ENCODE measurements around the gene OBP2A.
"Not testable (repeated sequence)": the region's sequence is repeated elsewhere in the genome, so short reads cannot be mapped to it uniquely, and the experiment has no call there.

OBP2A gene

DNA sequence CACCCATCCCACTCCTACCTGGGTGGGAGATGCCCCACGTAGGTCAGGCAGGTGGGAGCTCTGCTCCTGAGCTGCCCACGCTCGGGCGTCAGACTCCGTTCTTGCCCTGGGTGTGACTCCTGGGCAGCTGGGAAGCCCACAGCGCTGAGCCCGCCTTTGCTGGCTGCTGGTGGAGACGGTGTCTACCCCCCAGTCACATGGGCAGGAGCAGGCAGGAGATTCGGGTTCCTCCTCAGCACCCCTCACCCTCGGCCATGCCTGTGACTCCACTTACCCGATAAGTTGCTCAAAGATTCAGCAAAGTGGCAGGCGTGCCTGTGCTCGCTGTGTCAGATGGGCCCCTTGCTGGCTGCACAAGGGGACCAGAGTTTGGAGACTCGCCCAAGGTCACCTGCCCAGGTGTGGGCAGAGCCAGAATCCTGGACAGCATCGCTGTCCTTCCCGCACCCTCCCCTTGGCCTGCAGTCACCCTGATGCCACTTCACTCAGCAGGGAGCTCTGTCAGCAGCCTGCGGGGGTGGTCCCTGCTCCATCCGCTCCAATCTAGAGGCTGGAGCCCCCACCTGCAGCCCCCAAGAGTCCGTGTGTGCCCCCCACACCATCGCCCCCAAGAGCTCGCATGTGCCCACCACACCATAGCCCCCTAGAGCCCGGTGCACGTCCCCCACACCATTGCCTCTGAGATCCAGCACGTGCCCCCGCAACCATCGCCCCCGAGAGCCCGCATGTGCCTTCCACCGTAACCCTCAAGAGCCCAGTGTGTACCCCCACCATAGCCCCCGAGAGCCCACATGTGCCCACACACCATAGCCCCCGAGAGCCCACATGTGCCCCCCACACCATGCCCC, 20.5 kb upstream of the OBP2A start:
- no peak for FAIRE-seq
- DNase-seq (ENCODE audit: insufficient read length, low spot score) = no peak

DNA sequence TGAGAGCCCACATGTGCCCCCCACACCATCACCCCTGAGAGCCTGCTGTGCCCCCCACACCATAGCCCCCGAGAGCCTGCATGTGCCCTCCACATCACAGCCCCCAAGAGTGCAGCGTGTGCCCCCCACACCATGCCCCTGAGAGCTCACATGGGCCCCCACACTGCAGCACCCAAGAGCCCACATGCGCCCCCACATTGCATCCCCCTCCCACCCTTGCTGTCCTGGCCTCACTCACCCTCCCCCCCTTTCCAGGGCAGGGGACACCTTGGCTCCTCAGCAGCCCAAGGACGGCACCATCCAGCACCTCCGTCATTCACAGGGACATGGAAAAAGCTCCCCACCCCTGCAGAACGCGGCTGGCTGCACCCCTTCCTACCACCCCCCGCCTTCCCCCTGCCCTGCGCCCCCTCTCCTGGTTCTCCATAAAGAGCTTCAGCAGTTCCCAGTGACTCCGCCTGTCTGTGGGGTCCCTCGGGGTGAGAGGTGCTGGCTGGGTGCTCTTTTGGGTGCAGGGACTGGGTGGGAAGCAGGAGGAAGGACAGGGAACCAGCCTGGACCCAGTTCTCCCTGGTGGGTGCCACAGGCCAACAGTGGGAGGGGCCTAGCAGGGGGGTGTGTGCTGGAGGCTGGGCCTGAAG, 19.7 kb upstream of the OBP2A start:
- DNase-seq (ENCODE audit: insufficient read length, low spot score) = no peak
- FAIRE-seq = no peak

DNA sequence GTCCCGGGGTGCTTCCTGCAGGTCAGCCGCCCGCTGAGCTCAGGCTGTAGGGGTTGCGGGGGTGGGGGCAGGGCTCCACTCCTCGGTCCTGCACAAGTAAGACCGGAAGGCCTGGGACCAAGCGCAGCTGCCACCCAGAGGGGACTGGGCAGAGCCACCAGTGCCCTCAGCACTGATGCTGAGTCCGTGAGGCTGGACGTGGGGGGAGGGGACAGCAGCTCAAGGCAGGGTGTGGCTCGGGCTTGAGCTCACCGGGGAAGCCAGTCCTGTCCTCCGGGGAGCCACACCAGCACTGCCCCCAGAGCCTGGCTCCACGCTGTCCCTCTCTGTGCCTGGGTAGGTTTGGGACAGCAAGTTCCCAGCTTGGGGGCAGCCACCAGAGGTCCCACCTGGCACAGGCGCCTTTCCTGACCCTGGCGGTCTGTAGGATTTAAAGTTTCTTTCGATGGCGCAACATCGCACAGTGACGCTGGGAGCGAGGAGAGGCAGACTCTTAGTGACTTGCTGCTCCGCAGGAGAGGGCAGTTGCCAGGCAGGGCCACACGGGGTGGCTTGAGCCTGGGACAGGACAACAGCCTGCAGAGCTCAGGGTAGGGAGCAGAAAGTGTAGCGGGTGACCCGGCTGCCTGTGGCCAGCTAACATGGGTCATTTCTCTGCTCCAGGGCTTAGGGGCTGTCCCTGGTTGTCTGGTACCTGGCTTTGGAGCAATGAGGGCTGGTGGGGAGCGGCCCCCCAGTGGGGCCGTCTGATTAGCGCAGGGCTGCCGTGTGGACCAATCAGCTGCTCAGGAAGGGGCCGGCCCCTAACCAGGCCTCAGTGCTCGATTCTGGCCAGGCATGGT, 19.0 kb upstream of the OBP2A start:
- no peak for FAIRE-seq
- DNase-seq (ENCODE audit: insufficient read length, low spot score) = no peak

DNA sequence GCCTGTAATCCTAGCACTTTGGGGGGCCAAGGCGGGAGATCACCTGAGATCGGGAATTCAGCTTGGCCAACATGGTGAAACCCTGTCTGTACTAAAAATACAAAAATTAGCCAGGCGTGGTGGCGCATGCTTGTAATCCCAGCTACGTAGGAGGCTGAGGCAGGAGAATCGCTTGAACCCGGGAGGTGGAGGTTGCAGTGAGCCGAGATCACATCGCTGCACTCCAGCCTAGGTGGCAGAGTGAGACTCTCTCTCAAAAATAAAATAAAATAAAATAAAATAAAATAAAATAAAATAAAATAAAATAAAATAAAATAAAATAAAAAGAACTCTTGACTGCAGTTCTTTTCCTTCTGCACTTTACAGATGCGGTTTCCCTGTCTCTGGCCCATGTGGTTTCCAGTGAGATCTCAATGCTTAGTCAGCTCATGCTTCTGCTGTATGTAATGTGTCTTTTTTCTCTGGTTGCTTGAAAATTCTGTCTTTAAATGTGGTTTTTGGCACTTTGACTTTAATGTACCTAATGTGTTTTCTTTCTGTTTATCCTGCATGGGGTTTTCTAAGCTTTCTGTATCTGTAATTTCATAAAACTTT, 17.0 kb upstream of the OBP2A start:
- FAIRE-seq; DNase-seq (ENCODE audit: insufficient read length, low spot score): not testable (repeated sequence)

DNA sequence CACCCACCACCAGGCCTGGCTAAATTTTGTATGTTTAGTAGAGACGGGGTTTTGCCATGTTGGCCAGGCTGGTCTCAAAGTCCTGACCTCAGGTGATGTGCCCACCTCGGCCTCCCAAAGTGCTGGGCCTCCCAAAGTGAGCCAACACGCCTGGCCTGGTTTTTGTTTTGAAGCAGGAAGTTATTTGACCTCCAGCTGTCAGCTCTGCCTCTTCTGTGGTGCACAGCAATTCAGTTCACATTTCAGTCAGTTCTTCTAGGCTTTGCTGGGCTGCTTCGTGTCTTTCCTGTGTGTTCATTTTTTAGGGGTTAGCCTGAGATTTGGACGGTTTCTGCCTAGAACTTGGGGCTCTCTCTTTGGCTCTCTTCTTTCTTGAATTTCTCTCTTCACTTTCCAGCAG, 15.8 kb upstream of the OBP2A start:
- no peak for FAIRE-seq
- no peak for DNase-seq (ENCODE audit: insufficient read length, low spot score)

DNA sequence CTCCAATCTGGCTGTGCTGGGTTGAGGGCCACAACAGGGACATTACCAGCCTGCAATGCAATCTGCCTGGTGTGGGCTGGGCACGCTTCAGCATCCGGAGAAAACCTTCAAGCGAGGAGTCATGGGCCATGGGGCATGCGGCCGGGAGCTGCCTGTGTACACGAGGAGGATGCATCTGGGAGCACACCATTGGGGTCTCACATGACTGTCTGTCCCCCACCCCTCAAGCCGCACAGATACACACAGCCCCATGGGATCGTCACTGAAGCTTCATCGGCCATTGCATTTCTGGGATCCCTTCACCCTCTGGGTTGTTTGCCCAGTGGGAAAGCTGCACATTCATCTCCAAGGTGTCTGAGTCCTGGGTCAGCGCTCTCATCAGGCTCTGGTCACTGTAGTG, 14.8 kb upstream of the OBP2A start:
- DNase-seq (ENCODE audit: insufficient read length, low spot score) (no peak), FAIRE-seq (no peak)

DNA sequence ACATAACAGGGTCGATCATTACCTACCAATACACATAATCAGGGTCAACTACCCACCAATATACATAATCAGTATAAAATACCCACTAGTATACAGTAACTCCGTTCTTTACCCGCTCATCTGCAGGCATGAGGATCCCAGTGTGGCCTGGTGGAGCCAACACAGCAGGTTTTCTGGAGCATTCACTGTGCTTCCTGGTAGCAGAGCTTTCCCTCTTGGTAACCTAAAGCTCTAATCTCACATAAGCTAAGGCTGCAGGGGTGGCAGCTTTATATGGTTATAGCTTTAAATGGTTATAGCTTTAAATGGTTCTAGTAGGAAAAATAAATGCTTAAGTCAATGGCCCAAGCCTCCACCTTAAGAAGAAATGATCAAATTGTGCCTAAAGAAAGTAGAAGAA, 12.8 kb upstream of the OBP2A start:
- DNase-seq (ENCODE audit: insufficient read length, low spot score) (no peak), FAIRE-seq (no peak)

DNA sequence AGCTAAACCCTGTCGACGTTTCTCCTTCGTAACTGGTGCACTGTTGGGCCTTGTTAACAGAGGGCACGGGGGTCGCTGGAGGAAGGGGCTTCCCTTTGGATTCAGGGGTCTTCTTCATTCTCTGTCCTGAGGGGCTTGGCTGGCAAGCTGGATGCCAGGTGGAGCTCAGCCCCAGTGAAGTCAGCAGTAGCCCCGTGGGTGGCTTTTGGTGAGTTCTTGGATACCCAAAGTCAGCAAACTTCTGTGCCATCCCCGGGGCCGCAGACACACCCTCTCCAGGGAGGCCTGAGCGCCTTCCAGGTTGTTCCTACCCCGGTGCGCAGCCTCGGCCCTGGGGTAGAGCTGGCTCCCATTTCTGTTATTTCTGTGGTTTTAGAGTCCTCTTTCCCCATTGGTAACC, 12.3 kb upstream of the OBP2A start:
- DNase-seq (ENCODE audit: insufficient read length, low spot score) (no peak), FAIRE-seq (no peak)

DNA sequence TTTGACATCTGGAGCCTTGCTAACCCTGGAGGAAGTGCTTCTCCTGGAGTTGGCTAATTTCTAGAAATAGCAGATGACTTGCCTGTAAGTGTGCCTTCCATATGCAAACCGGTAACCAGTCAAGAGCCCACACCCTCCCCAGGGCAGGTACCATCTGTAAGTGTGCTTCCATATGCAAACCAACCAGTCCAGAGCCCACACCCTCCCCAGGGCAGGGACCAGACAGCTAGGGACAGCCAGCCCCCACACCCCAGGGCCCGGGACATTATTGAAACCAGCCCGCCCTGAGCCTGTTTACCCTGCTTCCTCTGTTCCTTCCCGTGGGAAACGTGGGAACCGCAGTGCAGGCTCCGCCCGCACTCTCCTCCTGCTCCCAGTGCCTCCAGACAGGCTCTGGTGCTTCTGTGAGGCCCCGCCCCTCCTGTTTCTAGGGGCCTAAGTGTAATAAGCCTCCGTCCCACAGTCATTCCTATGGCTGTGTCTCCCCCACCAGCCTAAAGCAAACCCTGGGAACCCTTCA, 11.7 kb upstream of the OBP2A start:
- not testable (repeated sequence) for DNase-seq (ENCODE audit: insufficient read length, low spot score)

DNA sequence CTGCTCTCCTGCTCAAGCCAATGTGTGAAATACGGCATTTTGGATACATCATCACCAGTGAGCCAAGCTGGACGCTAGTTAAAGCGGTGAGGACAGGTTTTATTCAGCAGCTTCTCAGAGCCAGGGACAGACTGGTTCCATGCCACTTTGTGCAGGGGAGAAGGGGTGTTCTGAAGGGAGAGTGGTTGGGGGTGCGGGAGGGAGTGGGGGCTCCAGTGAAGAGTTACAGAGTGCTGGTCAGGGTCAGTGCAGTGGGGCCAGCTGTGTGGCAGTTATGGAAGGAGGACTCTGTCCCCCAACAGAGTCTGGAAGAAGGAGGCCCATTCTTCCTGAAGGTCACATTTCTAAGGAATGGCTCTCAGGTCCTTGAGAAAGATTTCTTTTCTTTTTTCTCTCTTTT, 11.1 kb upstream of the OBP2A start:
- not testable (repeated sequence) for DNase-seq (ENCODE audit: insufficient read length, low spot score); FAIRE-seq

More for the DNA sequence above, 11.7 kb upstream of the OBP2A start:
- not testable (repeated sequence) for FAIRE-seq

DNA sequence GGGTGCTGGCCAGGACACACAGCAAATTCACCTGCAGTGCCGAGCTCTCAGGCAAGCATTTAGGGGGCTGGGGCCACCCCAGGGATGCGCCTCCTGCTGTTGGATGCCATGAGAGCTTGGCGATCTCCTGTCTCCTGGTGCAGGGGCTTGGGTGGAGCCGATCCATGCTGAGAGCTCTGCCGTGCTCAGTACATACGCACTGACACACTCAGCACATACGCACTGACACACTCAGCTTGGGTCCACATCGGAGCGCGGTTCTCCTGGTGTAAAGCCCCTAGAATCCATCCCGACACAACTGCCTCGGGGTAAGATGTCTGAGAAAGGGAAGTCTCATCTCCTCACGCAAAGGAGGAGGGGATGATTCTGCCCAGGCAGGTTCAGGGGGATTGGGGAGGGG, 10.3 kb upstream of the OBP2A start:
- not testable (repeated sequence) for DNase-seq (ENCODE audit: insufficient read length, low spot score); FAIRE-seq

DNA sequence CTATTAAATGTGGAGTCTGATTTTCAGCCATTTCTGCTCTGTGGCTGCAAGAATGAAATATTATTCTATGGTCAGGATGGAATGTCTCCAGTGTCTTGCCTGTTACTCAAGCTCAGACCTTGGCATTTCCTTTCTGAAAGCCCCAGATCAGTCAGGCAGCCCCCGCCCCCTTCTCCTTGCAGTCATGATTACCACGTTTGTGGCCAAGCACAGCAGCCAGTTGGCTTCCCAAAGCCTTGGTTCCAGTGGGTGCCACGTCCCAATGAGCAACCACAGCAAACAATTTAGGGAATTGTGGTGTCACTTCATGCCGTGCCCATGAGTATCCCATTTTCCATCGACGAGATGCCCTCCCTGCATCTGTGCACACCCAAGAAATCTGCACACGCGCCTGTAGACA, 9.7 kb upstream of the OBP2A start:
- no peak for FAIRE-seq
- no peak for DNase-seq (ENCODE audit: insufficient read length, low spot score)

DNA sequence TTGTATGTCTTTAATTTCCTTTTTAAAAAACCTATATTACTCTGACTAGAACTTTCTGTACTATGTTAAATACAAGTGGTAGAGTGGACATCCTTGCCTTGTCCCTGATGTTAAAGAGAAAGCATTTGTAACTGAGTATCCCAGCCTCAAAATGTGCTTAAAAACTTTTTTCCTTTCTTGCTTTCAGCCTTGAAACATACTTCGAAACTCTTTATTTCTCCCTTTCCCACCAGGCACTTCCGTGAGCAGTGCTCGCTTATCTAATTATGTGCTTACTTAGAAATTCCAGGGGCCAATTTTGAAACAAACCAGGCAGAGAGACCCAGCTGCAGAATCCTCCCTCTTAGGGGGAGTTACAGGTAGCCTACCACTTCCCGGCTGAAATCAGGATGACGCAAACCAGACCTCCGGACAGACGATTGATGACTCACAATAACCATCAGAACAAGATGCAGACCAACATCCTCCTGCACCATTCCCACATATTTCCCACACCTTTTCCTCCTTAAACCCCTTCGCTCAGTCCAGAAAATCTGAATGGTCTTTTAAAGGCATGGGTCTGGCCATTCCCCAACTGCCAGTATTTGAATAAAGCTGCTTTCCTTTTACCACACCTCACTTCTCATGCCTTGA, 2.5 kb upstream of the OBP2A start:
- DNase-seq (ENCODE audit: insufficient read length, low spot score) = peak; percentile 34
- FAIRE-seq = peak; percentile 16

DNA sequence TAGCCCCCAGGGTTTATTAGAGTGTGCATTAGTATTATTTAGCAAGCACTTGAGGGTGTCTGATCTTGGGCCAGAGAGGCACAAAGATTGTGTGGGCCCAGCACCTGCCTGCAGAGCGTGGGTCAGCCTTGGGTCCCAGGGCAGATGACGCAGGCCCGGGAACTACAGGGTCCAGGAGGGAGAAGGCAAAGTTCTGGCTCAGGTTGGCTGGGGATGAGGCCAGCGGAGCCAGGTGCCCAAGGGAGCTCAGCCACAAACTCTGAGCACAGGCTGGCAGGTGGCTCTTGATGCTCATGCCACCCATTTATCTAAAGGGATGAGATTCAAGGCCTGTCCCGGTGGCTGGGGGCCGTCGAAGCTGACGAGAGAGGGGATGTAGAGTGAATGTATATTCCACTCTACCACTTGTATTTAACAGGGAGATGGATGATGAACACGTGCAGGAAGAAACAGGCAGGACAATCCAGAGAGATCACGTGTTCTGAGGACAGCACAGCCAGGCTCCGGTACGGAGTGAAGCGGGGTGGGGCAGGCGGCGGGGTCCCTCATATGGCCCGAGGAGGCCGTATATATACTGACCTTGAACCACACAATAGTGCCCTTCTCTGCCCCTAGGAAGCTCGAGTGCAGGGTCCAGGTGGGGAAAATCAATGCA, 818 bp upstream of the OBP2A start:
- FAIRE-seq = no peak
- DNase-seq (ENCODE audit: insufficient read length, low spot score) = no peak

DNA sequence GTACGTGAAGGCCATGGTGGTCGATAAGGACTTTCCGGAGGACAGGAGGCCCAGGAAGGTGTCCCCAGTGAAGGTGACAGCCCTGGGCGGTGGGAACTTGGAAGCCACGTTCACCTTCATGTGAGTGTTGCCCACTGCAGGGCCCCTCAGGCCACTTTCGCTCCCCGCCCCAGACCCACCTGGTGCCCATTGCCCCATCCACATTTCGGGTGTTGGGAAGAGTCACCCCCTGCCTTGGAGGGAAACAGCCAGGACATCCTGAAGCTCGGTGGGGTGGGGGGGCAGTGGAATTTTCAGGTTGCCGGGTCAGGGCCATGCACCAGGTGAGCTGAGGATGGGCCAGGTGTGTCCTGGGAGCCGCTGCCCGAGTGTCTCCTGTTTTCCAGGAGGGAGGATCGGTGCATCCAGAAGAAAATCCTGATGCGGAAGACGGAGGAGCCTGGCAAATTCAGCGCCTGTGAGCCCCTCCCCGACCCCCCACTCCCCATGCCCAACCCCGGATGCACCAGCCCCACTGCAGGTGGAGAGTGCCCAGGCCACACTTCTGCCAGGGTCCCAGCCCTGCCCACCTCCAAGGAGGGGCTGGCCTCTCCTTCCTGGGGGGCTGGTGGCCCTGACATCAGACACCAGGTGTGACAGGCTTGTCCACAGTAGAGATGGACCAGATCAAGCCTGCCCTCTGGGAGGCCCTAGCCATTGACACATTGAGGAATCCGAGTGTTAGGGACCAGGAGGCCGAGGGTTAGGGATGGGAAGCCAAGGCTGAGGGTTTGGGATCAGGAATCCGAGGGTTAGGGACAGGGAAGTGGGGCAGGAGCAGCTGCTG, 1.1 kb downstream of the OBP2A start:
- not testable (repeated sequence) for DNase-seq (ENCODE audit: insufficient read length, low spot score); FAIRE-seq

DNA sequence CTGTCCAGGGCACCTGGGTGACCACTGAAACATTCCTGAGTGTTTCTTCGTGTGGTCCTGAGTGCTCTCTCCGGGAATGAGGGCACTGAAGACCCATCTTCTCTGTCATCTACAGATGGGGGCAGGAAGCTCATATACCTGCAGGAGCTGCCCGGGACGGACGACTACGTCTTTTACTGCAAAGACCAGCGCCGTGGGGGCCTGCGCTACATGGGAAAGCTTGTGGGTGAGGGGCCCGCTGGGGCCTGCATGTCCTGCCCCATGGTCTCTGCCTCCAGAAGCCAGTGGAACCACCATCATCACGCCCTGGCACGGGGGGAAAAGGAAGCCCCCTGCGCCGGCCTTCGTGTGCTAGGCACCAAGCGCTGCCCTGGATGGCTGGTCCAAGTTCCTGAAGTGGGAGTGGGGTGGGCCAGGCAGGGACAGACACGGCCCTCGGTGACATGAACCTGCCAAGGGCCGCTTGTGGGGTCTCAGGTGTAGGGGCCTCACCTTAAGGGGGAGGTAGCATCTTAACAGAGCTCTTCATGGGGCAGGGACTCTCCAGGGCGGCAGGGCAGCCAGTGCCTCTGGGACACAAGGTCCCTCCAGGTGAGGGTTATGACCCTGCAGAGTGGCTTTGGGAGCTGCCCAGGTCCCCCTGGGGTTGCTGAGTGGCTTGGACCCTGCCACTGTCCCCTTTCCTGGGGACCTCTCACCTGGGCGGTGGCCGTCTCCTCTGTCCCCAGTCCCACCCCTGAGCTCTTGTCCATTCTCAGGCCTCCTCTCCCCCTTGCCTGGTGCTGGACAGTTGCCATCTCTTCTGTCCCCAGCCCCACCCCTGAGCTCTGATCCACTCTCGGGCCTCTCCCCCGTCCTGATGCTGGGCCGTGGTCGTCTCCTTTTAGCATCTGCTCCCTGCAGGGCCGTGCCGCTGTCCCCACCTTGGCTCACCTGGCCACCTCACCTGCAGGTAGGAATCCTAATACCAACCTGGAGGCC, 2.1 kb downstream of the OBP2A start:
- DNase-seq (ENCODE audit: insufficient read length, low spot score) = no peak
- FAIRE-seq = no peak

DNA sequence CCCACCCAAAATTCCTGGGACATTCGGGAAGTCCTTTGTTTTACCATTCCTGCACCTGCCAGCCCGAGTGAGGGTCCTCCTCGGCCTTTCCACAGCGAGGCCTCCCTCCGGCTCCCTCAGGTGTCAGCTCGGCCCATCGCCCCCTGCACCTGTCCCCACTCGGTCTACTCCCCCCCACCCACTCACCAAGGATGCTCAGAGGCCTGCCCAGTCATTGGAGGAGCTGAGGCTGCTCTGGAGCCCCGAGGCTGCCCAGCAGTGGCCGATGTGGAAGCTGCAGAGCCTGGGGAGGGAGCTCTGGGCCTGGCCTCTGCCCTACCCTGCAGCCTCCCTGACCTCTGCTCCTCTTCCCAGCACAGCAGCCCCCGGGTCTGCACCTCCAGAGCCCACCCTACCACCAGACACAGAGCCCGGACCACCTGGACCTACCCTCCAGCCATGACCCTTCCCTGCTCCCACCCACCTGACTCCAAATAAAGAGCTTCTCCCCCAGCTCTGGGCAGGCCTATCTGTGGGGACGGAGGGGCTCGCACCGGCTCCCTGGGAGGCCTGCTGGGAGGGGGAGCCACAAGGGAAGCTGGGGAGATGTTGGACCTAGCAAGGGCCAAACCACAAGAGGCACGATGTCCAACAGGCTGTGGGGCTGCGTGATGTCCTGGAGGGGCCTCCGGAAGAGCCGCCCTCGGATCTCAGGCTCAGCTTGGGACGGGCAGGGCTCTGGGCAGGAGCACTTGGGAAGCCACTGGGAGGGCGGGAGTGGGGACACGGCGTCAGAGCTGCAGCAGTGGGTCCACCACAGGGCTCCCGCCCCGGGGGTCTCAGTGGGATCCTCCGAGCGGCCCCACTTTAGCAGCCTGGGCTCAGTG, 3.8 kb downstream of the OBP2A start:
- not testable (repeated sequence) for DNase-seq (ENCODE audit: insufficient read length, low spot score); FAIRE-seq
